Hypothalamus (tissue), 51 donors: Measurements from ENCODE around the gene KDELR1.

Experiments
- DNase-seq, 51 donors: peaks; one replicate each; lab custom pipeline; 2025; lab: John Stamatoyannopoulos, UW

The KDELR1 gene

DNA sequence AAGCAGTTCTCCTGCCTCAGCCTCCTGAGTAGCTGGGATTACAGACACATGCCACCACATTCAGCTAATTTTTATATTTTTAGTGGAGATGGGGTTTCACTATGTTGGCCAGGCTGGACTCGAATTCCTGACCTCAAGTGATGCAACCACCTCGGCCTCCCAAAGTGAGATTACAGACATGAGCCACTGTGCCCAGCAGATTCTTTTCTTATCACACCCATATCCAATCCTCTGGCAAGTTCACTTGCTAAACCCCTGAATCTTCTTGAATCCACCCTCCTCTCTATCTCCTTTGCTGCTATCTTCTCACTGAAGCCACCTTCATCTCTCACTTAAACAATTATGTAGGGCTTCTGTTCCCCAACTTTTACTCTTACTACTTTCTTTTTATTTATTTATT lies 45.2 kb downstream of the KDELR1 start:
- no peak for DNase-seq

DNA sequence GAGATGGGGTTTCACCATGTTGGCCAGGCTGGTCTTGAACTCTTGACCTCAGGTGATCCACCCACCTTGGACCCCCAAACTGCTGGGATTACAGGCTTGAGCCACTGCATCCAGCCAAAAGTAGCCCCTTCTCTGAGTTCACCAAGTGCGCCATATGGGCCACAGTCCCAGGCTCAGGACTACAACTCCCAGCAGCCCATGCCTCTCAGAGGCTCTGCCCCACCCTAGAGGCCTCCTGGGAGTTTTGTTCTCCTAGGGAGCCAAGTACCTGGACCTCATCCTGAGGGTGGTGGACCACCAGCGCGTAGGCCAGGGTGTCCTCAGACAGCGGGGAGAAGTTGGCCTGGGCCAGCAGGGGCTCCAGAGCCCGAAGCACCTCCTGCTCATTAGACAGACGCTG lies 46.5 kb downstream of the KDELR1 start:
- DNase-seq, result no peak

DNA sequence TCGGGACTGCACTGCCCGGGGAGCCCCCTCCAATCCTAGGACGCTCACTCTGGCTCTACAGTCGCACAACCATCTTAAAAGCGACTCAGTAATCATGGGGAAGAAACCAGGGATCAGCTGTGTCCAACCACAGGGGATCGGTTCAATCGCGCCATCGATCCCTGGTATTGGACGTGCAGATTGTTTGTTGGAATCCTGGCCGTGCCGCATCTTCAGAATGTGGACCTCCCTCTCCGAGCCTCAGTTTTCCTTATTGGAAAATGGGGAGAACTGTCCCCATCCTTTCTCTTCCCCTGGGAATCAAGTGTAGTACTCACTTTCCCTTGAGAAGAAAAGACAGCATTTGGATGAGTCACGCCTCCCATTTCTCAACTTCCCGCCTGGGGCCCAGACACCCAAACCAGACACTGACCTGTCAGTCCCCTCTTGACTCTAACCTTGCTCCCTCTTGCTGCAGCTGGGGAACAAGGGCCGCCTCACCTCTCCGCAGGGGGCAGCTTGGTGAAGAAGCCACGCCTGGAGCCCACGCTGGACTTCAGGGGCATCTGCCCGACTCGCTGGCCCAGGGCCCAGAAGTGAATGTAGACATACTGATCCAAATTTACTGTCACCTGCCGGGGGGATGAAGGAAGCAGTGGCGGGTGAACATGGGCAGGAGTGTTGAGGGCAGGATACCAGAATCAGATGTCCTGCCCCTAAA lies 48.4 kb downstream of the KDELR1 start:
- DNase-seq, result no peak

DNA sequence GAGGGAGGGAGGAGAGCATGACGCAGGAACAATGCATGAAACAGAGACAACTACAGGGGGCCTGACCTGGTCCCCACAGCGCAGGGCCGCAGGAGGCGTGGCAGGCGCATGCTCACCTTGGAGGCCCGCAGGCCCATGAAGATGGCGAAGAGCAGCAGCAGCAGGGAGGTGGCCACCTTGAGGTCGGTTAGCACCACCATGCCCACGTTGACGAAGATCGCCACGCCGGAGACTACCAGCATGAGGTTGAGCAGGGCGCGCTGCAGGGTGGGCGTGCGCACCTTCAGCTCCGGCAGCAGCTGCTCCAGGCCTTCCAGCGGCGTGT lies 49.0 kb downstream of the KDELR1 start:
- no peak for DNase-seq

DNA sequence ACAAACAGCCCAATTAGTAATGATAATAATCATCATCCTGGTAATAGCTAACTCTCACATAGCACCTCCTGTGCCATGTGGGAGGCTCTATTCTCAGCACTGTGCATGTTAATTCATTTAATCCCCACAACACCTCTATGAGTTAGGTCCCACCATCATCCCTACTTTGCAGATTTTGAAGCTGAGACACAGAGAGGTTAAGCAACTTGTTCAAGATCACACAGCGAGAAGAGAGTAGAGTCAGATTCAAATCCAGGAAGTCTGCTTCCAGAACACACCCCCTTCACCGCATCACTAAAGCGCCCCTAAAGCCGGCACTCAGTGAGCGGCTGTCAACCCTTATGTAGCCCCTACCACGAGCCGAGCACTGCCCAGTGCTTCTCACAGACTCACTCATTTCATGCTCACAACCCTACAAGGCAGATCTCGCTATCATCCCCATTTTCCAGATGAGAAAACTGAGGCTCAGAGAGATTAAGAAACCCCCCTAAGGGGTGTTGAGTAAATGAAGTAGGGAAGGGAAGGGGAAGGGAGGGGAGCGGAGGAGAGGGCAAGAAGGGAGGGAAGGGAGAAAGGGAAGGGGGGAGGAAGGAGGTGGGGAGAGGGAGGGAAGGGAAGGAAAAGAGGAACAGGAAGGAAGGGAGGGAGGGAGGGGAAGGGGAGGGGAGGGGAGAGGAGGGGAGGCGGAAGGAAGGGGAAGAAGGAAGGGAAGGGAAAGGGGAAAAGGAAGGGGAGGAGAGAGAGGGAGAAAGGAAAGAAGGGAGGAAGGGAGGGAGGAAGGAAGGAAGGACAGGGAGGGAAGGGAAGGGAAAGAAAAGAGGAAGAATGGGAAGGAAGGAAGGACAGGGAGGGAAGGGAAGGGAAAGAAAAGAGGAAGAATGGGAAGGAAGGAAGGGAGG lies 49.6 kb downstream of the KDELR1 start:
- no peak for DNase-seq

DNA sequence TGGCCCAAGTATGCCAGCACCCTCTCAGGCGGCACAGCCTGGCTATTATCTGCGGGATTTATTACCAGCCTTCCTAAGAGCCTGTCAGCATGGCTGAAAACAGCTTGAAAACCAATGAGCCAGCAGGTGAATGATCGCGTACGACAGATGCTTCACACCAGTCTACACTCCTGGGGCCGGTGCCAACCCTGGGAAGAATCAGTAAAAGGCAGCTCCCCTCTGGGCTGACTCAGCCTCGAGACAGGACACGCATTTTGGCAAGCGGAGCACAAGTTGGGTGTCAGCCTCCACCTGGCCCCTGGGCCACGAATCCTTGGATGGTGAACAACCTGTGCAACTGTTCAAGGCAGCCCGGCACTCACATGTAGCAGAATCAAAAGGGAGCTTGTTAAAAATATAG lies 50.4 kb downstream of the KDELR1 start:
- DNase-seq, result peak in 7 of 51 donors; percentile 6 to 76 (median 16)

DNA sequence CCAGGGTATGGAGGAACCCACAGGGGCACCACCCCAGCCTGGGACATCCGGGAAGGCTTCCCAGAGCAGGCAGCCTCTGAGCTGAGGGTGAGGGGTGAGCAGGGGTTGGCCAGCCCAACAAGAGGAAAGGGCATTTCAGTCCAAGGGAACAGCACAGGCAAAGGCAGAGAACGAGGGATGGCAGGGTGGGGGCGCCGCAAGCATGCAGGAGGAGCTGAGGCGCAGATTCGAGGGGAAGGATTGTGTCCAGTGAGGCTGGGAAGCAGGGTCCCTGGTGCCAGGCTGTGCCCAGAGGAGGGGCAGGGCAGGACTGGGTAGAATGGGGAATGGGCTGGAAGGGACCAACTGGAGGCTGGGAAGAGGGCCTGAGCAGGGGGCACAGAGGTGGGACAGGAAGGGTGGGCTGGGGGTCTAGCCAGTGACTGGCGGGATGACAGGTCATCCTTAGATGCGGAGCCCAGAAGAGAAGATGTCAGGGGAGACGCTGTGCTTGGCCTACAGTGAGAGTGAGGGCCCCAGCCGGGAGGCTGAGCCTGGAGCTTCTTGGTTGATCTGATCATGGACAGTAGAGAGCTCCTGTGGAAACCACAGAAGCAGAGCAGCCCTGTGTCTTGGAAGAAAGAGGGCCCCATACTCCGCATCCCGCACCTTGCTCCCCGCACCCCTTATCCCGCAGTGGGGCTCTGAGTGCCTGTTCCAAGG lies 52.4 kb downstream of the KDELR1 start:
- DNase-seq, result no peak

DNA sequence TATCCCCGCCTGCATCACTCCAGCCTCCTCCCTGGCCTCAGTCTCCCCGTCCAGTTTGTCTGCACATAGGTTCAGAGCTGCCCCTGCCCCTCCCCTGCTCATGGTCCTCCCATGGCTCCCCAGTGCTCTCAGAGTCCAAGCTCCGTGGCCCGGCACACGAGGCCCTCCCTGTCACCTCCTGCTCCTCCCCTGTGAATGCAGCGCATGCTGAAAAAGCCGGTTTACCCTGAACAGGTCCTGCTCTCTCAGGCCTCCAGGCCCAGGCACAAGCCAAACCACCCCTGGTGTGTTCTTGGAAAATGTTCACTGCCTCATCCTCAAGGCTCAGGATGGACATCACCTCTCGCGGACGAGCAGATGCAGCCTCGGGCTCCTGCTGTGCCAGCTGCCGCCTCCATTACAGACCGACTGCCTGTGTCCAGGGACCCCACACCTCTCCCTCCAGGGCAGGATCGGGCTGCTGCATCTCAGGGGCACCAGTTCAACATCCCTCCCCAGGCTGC lies 53.0 kb downstream of the KDELR1 start:
- no peak for DNase-seq

DNA sequence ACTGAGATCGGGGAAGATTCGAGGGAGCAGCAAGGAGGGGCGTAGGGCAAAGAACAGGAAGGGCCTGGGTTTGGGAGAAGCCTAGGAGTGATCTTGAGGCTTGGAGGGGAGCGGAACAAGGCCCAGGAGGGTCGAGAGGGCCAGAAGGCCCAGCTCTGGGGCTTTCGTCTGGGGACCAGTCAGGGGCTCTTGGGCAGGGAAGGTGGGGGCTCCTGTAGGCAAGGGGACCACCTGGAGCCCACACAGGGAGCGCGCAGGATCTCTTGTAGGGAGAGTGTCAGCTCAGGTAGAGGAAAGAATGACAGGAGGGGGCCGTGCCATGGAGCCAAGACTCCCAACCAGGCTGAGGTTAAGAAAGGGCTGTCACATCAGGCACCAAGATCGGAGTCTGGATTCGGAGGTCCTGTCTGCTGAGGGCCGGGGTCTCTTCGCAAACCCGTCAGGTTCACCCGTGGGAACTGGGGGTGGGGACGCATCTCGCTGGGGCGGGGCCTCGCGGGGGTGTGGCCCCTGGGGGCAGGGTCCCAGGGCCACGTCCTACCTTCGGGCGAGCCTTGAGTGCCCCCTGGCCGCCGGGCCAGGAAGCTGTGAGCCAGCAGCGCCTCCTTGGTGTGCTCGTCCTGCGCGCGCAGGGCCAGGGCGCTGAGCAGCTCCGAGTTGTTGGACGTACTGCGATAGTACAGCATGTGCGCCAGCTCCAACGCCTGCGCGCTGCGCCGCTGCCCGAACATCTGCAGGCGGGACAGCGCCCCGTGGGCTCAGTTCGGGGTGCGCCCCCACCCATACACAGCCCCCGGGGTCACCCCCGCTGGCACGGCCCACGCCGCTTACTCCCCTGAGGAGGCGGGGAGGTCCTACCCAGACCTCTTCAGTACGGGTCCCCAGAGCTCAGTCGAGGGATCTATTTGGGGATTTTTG lies 57.6 kb downstream of the KDELR1 start:
- DNase-seq, result peak in 47 of 51 donors; percentile 23 to 83 (median 61)

DNA sequence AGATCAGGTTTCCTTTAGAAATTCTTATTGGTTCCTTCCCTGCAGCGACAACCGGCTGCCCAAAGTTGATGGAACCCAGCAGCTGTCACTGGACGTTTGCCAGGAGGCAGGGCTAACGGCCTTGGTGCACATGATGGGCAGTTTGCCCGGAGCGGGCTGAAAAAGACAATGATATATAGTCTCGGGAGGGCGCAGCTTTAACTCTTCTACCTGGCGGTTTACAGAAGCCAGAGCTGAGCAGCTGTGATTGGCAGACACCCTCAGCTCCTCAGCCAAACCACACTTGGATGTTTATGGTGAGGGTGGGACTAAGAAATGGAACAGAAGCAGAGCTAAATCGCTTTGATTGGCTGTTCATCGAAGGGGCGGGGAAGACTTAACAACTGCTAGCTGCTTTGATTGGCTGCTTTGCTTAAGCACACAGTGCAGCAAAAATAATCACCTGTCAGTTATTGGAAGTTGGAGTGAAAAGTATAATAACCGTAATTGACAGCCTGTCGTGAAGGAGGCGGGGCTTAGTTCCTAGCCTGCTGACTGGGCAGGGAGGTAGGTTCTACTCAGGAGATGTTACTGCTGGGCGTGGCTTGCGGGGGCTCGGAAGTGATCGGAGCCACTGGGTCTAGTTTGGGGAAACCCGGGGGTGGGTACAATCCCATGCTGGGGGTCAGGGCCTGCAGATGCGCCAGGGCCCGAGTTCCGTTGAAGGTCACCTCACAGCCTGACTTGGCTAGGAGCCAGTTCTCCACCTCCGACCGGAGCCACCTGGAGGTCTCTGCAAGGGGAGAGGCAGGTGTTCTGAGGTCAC lies 58.5 kb downstream of the KDELR1 start:
- DNase-seq, result peak; percentile 40 to 95 (median 81)
